C4-2B (cell line): ENCODE measurements around the gene ZNF277.

ENCODE experiments used
- CTCF ChIP-seq: fragments of 450-650 bp; conservative IDR thresholded peaks from 2 replicates; pipeline ENCODE4 v1.5.1; 2017; ENCODE audit warnings: mild to moderate bottlenecking
- ZFX ChIP-seq: fragments of 450-650 bp; IDR thresholded peaks from 2 replicates; pipeline ENCODE4 v1.6.1; 2017

GRCh38 chr7:112386619-112387018 is 180.1 kb downstream of the ZNF277 start:
- TF ChIP-seq CTCF (no peak), ZFX (no peak)
